Skeletal muscle satellite cell (primary cell): ENCODE data around the gene PACRG.

ENCODE experiments used
- H3K27me3 ChIP-seq: 2 replicates; pipeline ENCODE4 v1.7.0; 2013; ENCODE audit warnings: low read length; ENCODE audit not compliant: control insufficient read depth, insufficient read depth
- H3K36me3 ChIP-seq: 2 replicates; pipeline ENCODE4 v1.7.0; 2013; ENCODE audit warnings: mild to moderate bottlenecking, control low read depth, low read length; ENCODE audit not compliant: insufficient read depth
- H3K4me1 ChIP-seq: 2 replicates; pipeline ENCODE4 v1.7.0; 2013; ENCODE audit warnings: low read length; ENCODE audit not compliant: control insufficient read depth, insufficient read depth
- H3K4me2 ChIP-seq: 2 replicates; pipeline ENCODE4 v1.7.0; 2013; ENCODE audit warnings: mild to moderate bottlenecking, low read length
- H3K4me3 ChIP-seq: 2 replicates; pipeline ENCODE4 v1.7.0; 2013; ENCODE audit warnings: low read length
- H3K9ac ChIP-seq: 2 replicates; pipeline ENCODE4 v1.7.0; 2013; ENCODE audit warnings: mild to moderate bottlenecking, low read depth, low read length, moderate library complexity
- H3K9me3 ChIP-seq: replicated peaks from 2 replicates; pipeline ENCODE4 v1.7.0; 2013; ENCODE audit warnings: mild to moderate bottlenecking, control low read depth, low read length

PACRG gene

GRCh38 chr6:162849269-162849668 lies 121.5 kb downstream of the PACRG start:
- Histone ChIP-seq H3K4me1 (no peaks in the 10 kb centered on the region), H3K27me3 (peaks cover 3% of the 10 kb centered on the region), H3K4me2 (no peak overlapping the region), H3K4me3 (no peak overlapping the region), H3K9me3 (no peaks in the 10 kb centered on the region), H3K9ac (no peak overlapping the region), H3K36me3 (no peaks in the 10 kb centered on the region)

- H3K9me3 ChIP-seq: no peaks in the 10 kb centered on the region
- H3K36me3 ChIP-seq: no peaks in the 10 kb centered on the region
- no peak overlapping the region for H3K4me2 ChIP-seq
- no peak overlapping the region for H3K9ac ChIP-seq
- H3K4me3 ChIP-seq: no peak overlapping the region
- peaks cover 3% of the 10 kb centered on the region for H3K27me3 ChIP-seq
- peaks cover 3% of the 10 kb centered on the region for H3K4me1 ChIP-seq
Observed at GRCh38 chr6:162852192-162852591, 124.4 kb downstream of the PACRG start.

GRCh38 chr6:162852840-162853577 lies 125.2 kb downstream of the PACRG start:
- peaks cover 6% of the 10 kb centered on the region for H3K4me1 ChIP-seq
- no peaks in the 10 kb centered on the region for H3K9me3 ChIP-seq
- H3K4me2 ChIP-seq: no peak overlapping the region
- no peak overlapping the region for H3K9ac ChIP-seq
- H3K4me3 ChIP-seq: no peak overlapping the region
- H3K36me3 ChIP-seq: no peaks in the 10 kb centered on the region
- H3K27me3 ChIP-seq: peaks cover 3% of the 10 kb centered on the region

GRCh38 chr6:162854228-162854627 lies 126.5 kb downstream of the PACRG start:
- Histone ChIP-seq H3K4me1 (peaks cover 6% of the 10 kb centered on the region), H3K36me3 (no peaks in the 10 kb centered on the region), H3K4me3 (no peak overlapping the region), H3K9ac (no peak overlapping the region), H3K27me3 (peaks cover 3% of the 10 kb centered on the region), H3K4me2 (no peak overlapping the region), H3K9me3 (no peaks in the 10 kb centered on the region)

GRCh38 chr6:162854734-162855191 lies 127.0 kb downstream of the PACRG start:
- H3K9ac ChIP-seq: no peak overlapping the region
- no peaks in the 10 kb centered on the region for H3K36me3 ChIP-seq
- H3K27me3 ChIP-seq: no peaks in the 10 kb centered on the region

GRCh38 chr6:162856885-162857284 lies 129.1 kb downstream of the PACRG start:
- Histone ChIP-seq H3K4me2 (peak overlapping the region; percentile 76), H3K9ac (peak overlapping the region; percentile 48), H3K4me1 (peaks cover 6% of the 10 kb centered on the region), H3K9me3 (no peaks in the 10 kb centered on the region), H3K4me3 (peak overlapping the region; percentile 53), H3K27me3 (no peaks in the 10 kb centered on the region), H3K36me3 (no peaks in the 10 kb centered on the region)

More at GRCh38 chr6:162854734-162855191, 127.0 kb downstream of the PACRG start:
- Histone ChIP-seq H3K4me1 (peaks cover 6% of the 10 kb centered on the region), H3K4me3 (no peak overlapping the region), H3K9me3 (no peaks in the 10 kb centered on the region), H3K4me2 (no peak overlapping the region)

GRCh38 chr6:162857326-162857725 lies 129.6 kb downstream of the PACRG start:
- Histone ChIP-seq H3K9ac (peak overlapping the region; percentile 48), H3K27me3 (no peaks in the 10 kb centered on the region)

GRCh38 chr6:162862462-162862861 lies 134.7 kb downstream of the PACRG start:
- no peak overlapping the region for H3K4me3 ChIP-seq
- H3K9me3 ChIP-seq: no peaks in the 10 kb centered on the region
- H3K9ac ChIP-seq: no peak overlapping the region
- H3K36me3 ChIP-seq: no peaks in the 10 kb centered on the region
- H3K27me3 ChIP-seq: no peaks in the 10 kb centered on the region
- no peak overlapping the region for H3K4me2 ChIP-seq
- H3K4me1 ChIP-seq: peaks cover 3% of the 10 kb centered on the region

More at GRCh38 chr6:162857326-162857725, 129.6 kb downstream of the PACRG start:
- Histone ChIP-seq H3K4me2 (peak overlapping the region; percentile 76), H3K36me3 (no peaks in the 10 kb centered on the region), H3K4me3 (peak overlapping the region; percentile 53), H3K9me3 (no peaks in the 10 kb centered on the region), H3K4me1 (peaks cover 6% of the 10 kb centered on the region)

GRCh38 chr6:162862941-162863340 lies 135.2 kb downstream of the PACRG start:
- H3K36me3 ChIP-seq: no peaks in the 10 kb centered on the region
- no peak overlapping the region for H3K9ac ChIP-seq
- peaks cover 2% of the 10 kb centered on the region for H3K4me1 ChIP-seq
- H3K9me3 ChIP-seq: no peaks in the 10 kb centered on the region
- H3K4me2 ChIP-seq: no peak overlapping the region
- no peak overlapping the region for H3K4me3 ChIP-seq
- H3K27me3 ChIP-seq: no peaks in the 10 kb centered on the region

- Histone ChIP-seq H3K9ac (no peak overlapping the region), H3K27me3 (no peaks in the 10 kb centered on the region), H3K36me3 (no peaks in the 10 kb centered on the region), H3K9me3 (no peaks in the 10 kb centered on the region), H3K4me2 (no peak overlapping the region), H3K4me1 (peaks cover 2% of the 10 kb centered on the region), H3K4me3 (no peak overlapping the region)
Observed at GRCh38 chr6:162863821-162864220, 136.0 kb downstream of the PACRG start.

- Histone ChIP-seq H3K4me1 (peaks cover 2% of the 10 kb centered on the region), H3K9me3 (no peaks in the 10 kb centered on the region), H3K9ac (no peak overlapping the region), H3K4me3 (no peak overlapping the region), H3K4me2 (peak overlapping the region; percentile 15), H3K36me3 (no peaks in the 10 kb centered on the region), H3K27me3 (no peaks in the 10 kb centered on the region)
Observed at GRCh38 chr6:162864911-162865310, 137.1 kb downstream of the PACRG start.

- peaks cover 2% of the 10 kb centered on the region for H3K4me1 ChIP-seq
- H3K9ac ChIP-seq: no peak overlapping the region
Observed at GRCh38 chr6:162866656-162867055, 138.9 kb downstream of the PACRG start.

More at GRCh38 chr6:162866656-162867055, 138.9 kb downstream of the PACRG start:
- Histone ChIP-seq H3K36me3 (no peaks in the 10 kb centered on the region), H3K27me3 (no peaks in the 10 kb centered on the region), H3K9me3 (no peaks in the 10 kb centered on the region), H3K4me3 (no peak overlapping the region), H3K4me2 (no peak overlapping the region)
